ENCODE results near the gene CHAC1.

The CHAC1 gene

DNA sequence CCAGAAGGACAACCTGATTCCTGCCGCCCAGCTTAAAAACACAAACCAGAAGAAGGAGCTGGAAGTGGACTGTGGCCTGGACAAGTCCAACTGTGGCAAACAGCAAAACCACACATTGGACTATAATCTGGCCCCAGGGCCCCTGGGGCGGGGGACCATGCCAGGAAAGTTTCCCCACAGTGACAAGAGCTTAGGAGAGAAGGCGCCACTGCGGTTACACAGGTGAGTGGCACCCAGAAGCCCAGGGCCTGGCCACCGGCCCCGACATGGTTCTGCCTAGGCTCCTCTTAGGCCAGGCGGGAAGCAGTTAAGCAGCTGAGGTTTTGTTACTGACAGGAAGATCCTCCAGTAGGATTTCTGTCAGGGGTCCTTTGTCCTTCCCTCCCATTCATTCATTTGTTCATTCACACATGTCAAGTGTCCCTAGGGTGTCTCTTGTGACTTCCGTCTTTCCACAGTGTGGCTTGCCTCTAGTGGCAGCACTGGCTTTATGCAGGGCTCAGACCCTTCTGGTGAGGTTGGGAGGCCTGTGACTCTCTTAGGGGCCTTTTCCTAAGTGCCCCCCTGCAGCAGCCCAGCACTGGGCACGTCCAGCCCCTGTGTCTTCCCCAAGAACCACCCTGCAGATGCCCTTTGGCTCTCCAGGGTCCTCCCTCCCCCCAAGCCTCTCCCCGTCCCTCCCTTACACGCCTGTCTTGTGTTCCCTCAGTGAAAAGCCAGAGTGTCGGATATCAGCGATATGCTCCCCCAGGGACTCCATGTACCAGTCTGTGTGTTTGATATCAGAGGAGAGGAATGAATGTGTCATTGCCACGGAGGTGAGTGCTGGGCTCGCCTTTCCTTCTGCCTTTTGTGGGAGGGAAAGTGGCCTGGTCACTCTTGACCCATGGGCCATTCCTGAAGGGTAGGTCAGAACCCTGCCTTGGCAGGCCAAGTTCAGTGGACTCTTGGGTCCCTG, 16.3 kb upstream of the CHAC1 start:
- no peak for DNase-seq (ENCODE audit: extremely low spot score)
- ChIA-PET POLR2A (no interaction called here), CTCF (interaction anchor here (0.7 to 10.9 kb wide), 4 partner anchors 14 to 249 kb away, joined by 3 to 131 read pairs (median 3); no protein-coding TSS in a partner anchor)
- TF ChIP-seq, protein P1, sequence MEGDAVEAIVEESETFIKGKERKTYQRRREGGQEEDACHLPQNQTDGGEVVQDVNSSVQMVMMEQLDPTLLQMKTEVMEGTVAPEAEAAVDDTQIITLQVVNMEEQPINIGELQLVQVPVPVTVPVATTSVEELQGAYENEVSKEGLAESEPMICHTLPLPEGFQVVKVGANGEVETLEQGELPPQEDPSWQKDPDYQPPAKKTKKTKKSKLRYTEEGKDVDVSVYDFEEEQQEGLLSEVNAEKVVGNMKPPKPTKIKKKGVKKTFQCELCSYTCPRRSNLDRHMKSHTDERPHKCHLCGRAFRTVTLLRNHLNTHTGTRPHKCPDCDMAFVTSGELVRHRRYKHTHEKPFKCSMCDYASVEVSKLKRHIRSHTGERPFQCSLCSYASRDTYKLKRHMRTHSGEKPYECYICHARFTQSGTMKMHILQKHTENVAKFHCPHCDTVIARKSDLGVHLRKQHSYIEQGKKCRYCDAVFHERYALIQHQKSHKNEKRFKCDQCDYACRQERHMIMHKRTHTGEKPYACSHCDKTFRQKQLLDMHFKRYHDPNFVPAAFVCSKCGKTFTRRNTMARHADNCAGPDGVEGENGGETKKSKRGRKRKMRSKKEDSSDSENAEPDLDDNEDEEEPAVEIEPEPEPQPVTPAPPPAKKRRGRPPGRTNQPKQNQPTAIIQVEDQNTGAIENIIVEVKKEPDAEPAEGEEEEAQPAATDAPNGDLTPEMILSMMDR (IDR thresholded peaks at IDR 0.05; ENCODE audit: control extremely low read depth, extremely low read depth, low read depth, missing control alignments), result no peak

DNA sequence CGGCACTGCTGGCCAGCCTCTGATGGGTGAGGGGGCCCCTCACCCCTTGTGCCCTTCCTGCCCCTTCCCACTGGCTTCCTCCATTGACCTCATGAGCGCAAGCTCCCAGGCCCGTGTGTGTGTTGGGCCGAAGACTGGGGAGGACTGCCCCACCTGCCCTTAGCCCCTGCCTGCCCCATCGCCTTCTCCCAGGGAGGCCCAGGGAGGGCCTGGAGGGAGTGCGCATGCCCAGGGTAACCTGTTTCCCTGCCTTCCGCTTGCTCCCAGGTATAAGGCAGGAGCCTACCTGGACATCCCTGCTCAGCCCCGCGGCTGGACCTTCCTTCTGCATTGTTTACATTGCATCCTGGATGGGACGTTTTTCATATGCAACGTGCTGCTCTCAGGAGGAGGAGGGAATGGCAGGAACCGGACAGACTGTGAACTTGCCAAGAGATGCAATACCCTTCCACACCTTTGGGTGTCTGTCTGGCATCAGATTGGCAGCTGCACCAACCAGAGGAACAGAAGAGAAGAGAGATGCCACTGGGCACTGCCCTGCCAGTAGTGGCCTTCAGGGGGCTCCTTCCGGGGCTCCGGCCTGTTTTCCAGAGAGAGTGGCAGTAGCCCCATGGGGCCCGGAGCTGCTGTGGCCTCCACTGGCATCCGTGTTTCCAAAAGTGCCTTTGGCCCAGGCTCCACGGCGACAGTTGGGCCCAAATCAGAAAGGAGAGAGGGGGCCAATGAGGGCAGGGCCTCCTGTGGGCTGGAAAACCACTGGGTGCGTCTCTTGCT, 15.3 kb upstream of the CHAC1 start:
- TF ChIP-seq, protein P1 (IDR thresholded peaks at IDR 0.05; ENCODE audit: control extremely low read depth, extremely low read depth, low read depth, missing control alignments), result no peak
- POLR2A ChIA-PET, result no interaction called here
- CTCF ChIA-PET, result interaction anchor here (1.4 to 10.9 kb wide), 3 partner anchors 11 to 248 kb away, joined by 3 to 167 read pairs (median 131); partner anchors contain the start of gene DLL4
- DNase-seq (ENCODE audit: extremely low spot score), result no peak

- ChIA-PET POLR2A (no interaction called here), CTCF (interaction anchor here (5.2 to 5.4 kb wide), 2 partner anchors 12 to 32 kb away, joined by 73 to 167 read pairs; partner anchors contain the start of gene DLL4)
- TF ChIP-seq, protein P1 (IDR thresholded peaks at IDR 0.05; ENCODE audit: control extremely low read depth, extremely low read depth, low read depth, missing control alignments), result no peak
- DNase-seq (ENCODE audit: extremely low spot score), result no peak
Measured at GRCh38 chr15:40938536-40938870, 14.8 kb upstream of the CHAC1 start.

DNA sequence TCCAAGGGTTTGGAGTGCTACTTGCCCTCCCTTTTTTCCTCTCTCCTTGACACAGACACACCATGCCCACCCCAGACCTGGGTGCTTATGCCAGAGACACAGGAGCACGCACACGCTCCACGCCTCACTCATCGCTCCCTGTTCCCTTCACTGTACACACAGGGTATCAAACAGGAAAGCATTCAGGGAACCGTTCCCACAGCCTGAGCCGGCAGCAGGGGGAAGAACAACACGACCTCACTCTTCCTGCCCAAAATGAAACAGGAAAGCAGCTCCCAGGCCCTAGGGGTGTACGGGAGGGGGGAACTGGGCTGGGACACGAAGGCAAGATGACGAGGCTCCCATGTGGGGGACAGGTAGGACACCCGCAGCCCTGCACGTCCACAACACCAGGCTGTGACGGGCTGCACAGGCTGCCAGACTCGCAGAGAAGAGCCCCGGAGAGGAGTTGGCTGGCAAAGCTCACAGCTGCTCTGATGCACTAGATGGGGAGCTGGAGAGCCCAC, 12.9 kb upstream of the CHAC1 start:
- CTCF ChIA-PET, result interaction anchor here (0.7 to 5.4 kb wide), 25 partner anchors 12 to 314 kb away, joined by 3 to 167 read pairs (median 5); partner anchors contain the start of genes CHAC1, DLL4 and VPS18
- no peak for DNase-seq (ENCODE audit: extremely low spot score)
- POLR2A ChIA-PET, result interaction anchor here (0.6 kb wide), 1 partner anchor 12 kb away, joined by 4 read pairs; no protein-coding TSS in a partner anchor

DNA sequence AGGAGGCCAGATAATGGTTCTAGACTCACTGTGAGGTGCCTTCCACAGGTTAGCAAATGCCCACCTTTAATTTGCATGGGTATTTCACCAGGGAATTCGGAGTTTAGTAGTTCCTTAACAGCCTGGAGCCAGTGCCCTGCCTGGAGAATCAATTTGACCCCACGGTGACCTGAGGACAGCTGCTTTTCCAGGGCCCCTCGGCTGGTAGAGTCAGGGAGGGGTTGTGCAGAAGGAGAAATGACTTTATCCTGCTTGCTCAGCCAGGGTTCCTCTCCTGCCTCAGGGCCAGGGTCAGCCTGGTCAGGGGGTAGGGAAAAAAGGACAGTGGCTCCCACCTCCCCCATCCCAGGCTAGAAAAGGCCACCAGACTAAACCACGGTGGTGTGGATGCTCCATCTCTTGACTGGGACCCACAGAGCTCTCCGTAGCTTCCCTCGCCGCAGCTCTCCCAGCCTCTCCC, 12.2 kb upstream of the CHAC1 start:
- POLR2A ChIA-PET, result interaction anchor here (0.6 to 1.0 kb wide), 3 partner anchors 12 to 17 kb away, joined by 3 to 4 read pairs (median 4); partner anchors contain the start of gene CHAC1
- CTCF ChIA-PET, result interaction anchor here (0.9 to 5.4 kb wide), 50 partner anchors 12 to 480 kb away, joined by 3 to 167 read pairs (median 5); partner anchors contain the start of genes CHAC1, CHP1, DLL4 and EXD1
- TF ChIP-seq, protein P1 (IDR thresholded peaks at IDR 0.05; ENCODE audit: control extremely low read depth, extremely low read depth, low read depth, missing control alignments), result no peak
- DNase-seq (ENCODE audit: extremely low spot score), result no peak

More for the DNA sequence above, 12.9 kb upstream of the CHAC1 start:
- TF ChIP-seq, protein P1 (IDR thresholded peaks at IDR 0.05; ENCODE audit: control extremely low read depth, extremely low read depth, low read depth, missing control alignments), result no peak
